Left cardiac atrium (tissue), 4 donors: Measurements from ENCODE around the gene ART3. TPM values are rescaled to one million over a fixed set of nuclear protein-coding genes. Genes with fewer than 3 reads are reported as not detected.
A peak's percentile ranks its signal among the peaks of the same experiment; 100 is the strongest.

Experiments
- ATAC-seq, 2 donors: fragments of 200-7000 bp; cut with Tn5 transposase; one replicate each; pipeline ENCODE4 v1.9.1; 2020; ENCODE audit warnings: mild to moderate bottlenecking in 2 of 2, moderate library complexity in 2 of 2
- DNase-seq: peaks from one replicate; pipeline ENCODE4 v3.0.0-alpha.2; 2020
- intact Hi-C, 2 donors: fragments of 100-400 bp; cut with DNase I; formaldehyde crosslinking; loops; one replicate each; pipeline versions ENCODE4 v1.14.1 to v1.15.1; 2022 to 2023
- total RNA-seq, 2 donors: library from RNA; stranded (reverse); fragmentation: NEBNext Ultra II Directional; extraction: Animal tissue kit (Norgen Biotek cat#: 25700); gene quantifications; one replicate each; pipeline ENCODE4 v1.2.1, GENCODE V29; 2021
- donor health status: DM: no; HTN: yes; CAD: no.
- donor health status: DM: no; HTN: yes; CAD: no; lungs with severe emphysema.
- donor health status: DM: yes; HTN: yes; CAD: no.
- donor health status: Dilated cardiomyopathy.

Gene ART3
- total RNA-seq, 2 donors from 2014 or later, result 23.4 to 41.2 TPM

- ATAC-seq (no peak), DNase-seq (no peak)
- intact Hi-C loops, result no loop called here
Measured at GRCh38 chr4:76061982-76062381, 12.5 kb upstream of the ART3 start.

GRCh38 chr4:76066546-76066945, 8.0 kb upstream of the ART3 start:
- DNase-seq, result no peak
- intact Hi-C loops, result loop anchor here (2.0 kb wide), 2 partner anchors 70 to 72 kb away; no protein-coding TSS in a partner anchor
- no peak for ATAC-seq

- intact Hi-C loops, result loop anchor here (2.0 kb wide), 2 partner anchors 71 to 73 kb away; no protein-coding TSS in a partner anchor
- DNase-seq (peak; percentile 75), ATAC-seq (peak; percentile 70 to 85)
Measured at GRCh38 chr4:76067652-76068286, 6.7 kb upstream of the ART3 start.

- ATAC-seq, result no peak
- intact Hi-C loops, result no loop called here
- DNase-seq, result no peak
Measured at GRCh38 chr4:76072760-76073159, 1.7 kb upstream of the ART3 start.

GRCh38 chr4:76074993-76075600, 588 bp downstream of the ART3 start:
- DNase-seq (no peak), ATAC-seq (no peak)
- intact Hi-C loops, result no loop called here

GRCh38 chr4:76078033-76078613, 3.6 kb downstream of the ART3 start:
- ATAC-seq, result no peak
- no peak for DNase-seq
- intact Hi-C loops, result no loop called here

- intact Hi-C loops, result no loop called here
- ATAC-seq (no peak), DNase-seq (no peak)
Measured at GRCh38 chr4:76083386-76083988, 9.0 kb downstream of the ART3 start.

- no peak for ATAC-seq
- intact Hi-C loops, result no loop called here
- DNase-seq, result no peak
Measured at GRCh38 chr4:76084542-76084941, 10.0 kb downstream of the ART3 start.

GRCh38 chr4:76087007-76087769, 12.7 kb downstream of the ART3 start:
- intact Hi-C loops, result loop anchor here in 1 of 2 donors (1.0 kb wide), 1 partner anchor 92 kb away; no protein-coding TSS in a partner anchor
- peak; percentile 28 for DNase-seq
- peak; percentile 89 for ATAC-seq

- intact Hi-C loops, result no loop called here
- no peak for ATAC-seq
- no peak for DNase-seq
Measured at GRCh38 chr4:76088719-76089118, 14.2 kb downstream of the ART3 start.

- no peak for DNase-seq
- ATAC-seq, result peak; percentile 56 to 82
- intact Hi-C loops, result no loop called here
Measured at GRCh38 chr4:76090241-76090691, 15.8 kb downstream of the ART3 start.

GRCh38 chr4:76091052-76091451, 16.5 kb downstream of the ART3 start:
- DNase-seq (no peak), ATAC-seq (no peak)
- intact Hi-C loops, result no loop called here

- intact Hi-C loops, result no loop called here
- no peak for DNase-seq
- ATAC-seq, result no peak
Measured at GRCh38 chr4:76095568-76095967, 21.1 kb downstream of the ART3 start.

GRCh38 chr4:76096076-76096475, 21.6 kb downstream of the ART3 start:
- intact Hi-C loops, result no loop called here
- DNase-seq (no peak), ATAC-seq (no peak)

GRCh38 chr4:76105652-76106051, 31.1 kb downstream of the ART3 start:
- DNase-seq (no peak), ATAC-seq (peak; percentile 22 to 47)
- intact Hi-C loops, result no loop called here

GRCh38 chr4:76106442-76106841, 31.9 kb downstream of the ART3 start:
- no peak for ATAC-seq
- intact Hi-C loops, result no loop called here
- DNase-seq, result no peak

GRCh38 chr4:76108467-76109181, 34.1 kb downstream of the ART3 start:
- ATAC-seq (no peak), DNase-seq (no peak)
- intact Hi-C loops, result no loop called here

GRCh38 chr4:76116821-76117220, 42.3 kb downstream of the ART3 start:
- ATAC-seq, result no peak
- DNase-seq, result no peak
- intact Hi-C loops, result no loop called here

- intact Hi-C loops, result no loop called here
- no peak for DNase-seq
- ATAC-seq, result no peak
Measured at GRCh38 chr4:76117536-76117935, 43.0 kb downstream of the ART3 start.
